ENCODE results near the gene TNFSF15. TPM values are rescaled to one million over a fixed set of nuclear protein-coding genes. Genes with fewer than 3 reads are reported as not detected.

The TNFSF15 gene
- total RNA-seq, 6 experiments from 2014 or later: 0.02 to 0.21 (median 0.05) TPM; not detected in 1

DNA sequence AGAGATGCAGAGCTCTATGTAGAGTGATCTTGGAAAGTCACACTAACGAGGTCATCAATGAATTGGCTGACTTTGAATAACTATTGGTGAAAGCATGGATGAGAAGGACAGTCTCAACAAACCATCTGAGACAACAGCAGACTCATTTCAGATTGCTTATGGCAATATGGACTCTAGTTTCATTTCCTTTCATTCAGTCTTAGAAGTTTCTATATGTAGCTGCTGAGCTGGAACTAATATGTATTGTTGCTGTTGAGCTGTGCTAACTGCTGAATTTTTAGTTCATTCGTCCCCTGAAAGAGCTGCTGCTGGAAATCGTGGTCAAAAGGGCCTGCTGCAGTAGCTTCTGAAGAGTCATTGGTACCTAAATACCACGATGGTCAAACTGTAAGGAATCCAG is 31.3 kb downstream of the TNFSF15 start:
- Mint-ChIP-seq H3K27ac (no peak overlapping the region), H3K4me1 (ENCODE audit: low read depth) (no peaks in the 10 kb centered on the region; the same call in 1 of the 2 replicates), H3K27me3 (ENCODE audit: insufficient read depth) (peaks cover 23% of the 10 kb centered on the region), H3K36me3 (ENCODE audit: low read depth) (no peaks in the 10 kb centered on the region), H3K9me3 (no peaks in the 10 kb centered on the region), H3K4me3 (no peak overlapping the region)
- TF ChIP-seq CTCF (IDR thresholded peaks at IDR 0.05): no peak
- no peak for DNase-seq

GRCh38 chr9:114771889-114772288 is 34.0 kb downstream of the TNFSF15 start:
- peaks cover 5% of the 10 kb centered on the region for H3K27me3 Mint-ChIP-seq (ENCODE audit: insufficient read depth)
- no peaks in the 10 kb centered on the region; the same call in 1 of the 2 replicates for H3K4me1 Mint-ChIP-seq (ENCODE audit: low read depth)
- no peak overlapping the region for H3K27ac Mint-ChIP-seq
- no peak for TF ChIP-seq CTCF (IDR thresholded peaks at IDR 0.05)
- no peaks in the 10 kb centered on the region for H3K9me3 Mint-ChIP-seq
- no peak for DNase-seq
- H3K4me3 Mint-ChIP-seq: no peak overlapping the region
- no peaks in the 10 kb centered on the region for H3K36me3 Mint-ChIP-seq (ENCODE audit: low read depth)

GRCh38 chr9:114770991-114771390 is 34.8 kb downstream of the TNFSF15 start:
- DNase-seq: no peak
- no peak for TF ChIP-seq CTCF (IDR thresholded peaks at IDR 0.05)
- Mint-ChIP-seq H3K9me3 (no peaks in the 10 kb centered on the region), H3K4me1 (ENCODE audit: low read depth) (no peaks in the 10 kb centered on the region; the same call in 1 of the 2 replicates), H3K27me3 (ENCODE audit: insufficient read depth) (peaks cover 6% of the 10 kb centered on the region), H3K4me3 (no peak overlapping the region), H3K27ac (no peak overlapping the region), H3K36me3 (ENCODE audit: low read depth) (no peaks in the 10 kb centered on the region)

DNA sequence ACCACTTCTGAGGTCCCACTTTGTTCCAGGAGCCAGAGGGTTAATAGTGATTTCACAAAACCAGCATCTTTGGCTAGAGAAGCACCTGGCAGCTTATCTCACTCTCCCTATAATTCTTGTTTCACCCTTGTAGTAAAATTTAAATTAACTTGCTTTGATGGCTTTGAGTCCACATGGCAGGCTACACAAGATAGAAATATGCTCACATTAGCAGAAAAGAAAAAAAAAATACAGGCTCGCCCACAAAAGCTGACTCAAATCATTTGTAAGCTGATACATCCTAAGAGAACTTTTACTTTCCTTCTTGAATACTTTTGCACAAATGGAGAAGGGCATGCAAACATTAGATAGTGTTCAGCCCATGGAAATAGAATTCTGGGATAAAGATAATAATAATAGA is 36.2 kb downstream of the TNFSF15 start:
- no peak overlapping the region for H3K27ac Mint-ChIP-seq
- H3K4me3 Mint-ChIP-seq: no peak overlapping the region
- peaks cover 11% of the 10 kb centered on the region for H3K27me3 Mint-ChIP-seq (ENCODE audit: insufficient read depth)

DNA sequence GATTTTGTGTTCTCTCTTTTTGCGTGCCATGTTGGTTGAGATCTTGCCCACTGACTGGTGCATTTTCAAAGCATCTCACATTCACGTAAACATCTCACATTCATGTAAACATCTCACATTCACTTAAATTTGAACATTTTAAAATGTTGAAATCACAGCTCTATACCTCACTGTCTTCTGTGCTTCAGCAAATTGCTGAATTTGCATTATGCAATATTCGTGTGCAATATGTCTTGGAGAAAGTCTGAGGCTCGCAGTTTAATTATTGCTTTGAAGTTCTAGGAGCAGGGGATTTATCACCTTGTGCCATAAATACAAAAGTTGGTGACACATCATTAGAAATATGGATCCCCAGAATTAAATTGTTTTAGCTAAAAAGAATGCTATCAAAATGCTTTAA is 42.6 kb downstream of the TNFSF15 start:
- H3K27me3 Mint-ChIP-seq (ENCODE audit: insufficient read depth): peaks cover 17% of the 10 kb centered on the region
- no peak overlapping the region for H3K27ac Mint-ChIP-seq
- no peaks in the 10 kb centered on the region for H3K9me3 Mint-ChIP-seq
- no peaks in the 10 kb centered on the region for H3K36me3 Mint-ChIP-seq (ENCODE audit: low read depth)
- H3K4me1 Mint-ChIP-seq (ENCODE audit: low read depth): no peaks in the 10 kb centered on the region
- DNase-seq: no peak
- no peak overlapping the region for H3K4me3 Mint-ChIP-seq
- TF ChIP-seq CTCF (IDR thresholded peaks at IDR 0.05): no peak

More for the DNA sequence above, 36.2 kb downstream of the TNFSF15 start:
- no peaks in the 10 kb centered on the region for H3K4me1 Mint-ChIP-seq (ENCODE audit: low read depth)
- no peak for DNase-seq
- TF ChIP-seq CTCF (IDR thresholded peaks at IDR 0.05): no peak
- no peaks in the 10 kb centered on the region for H3K9me3 Mint-ChIP-seq
- no peaks in the 10 kb centered on the region for H3K36me3 Mint-ChIP-seq (ENCODE audit: low read depth)

GRCh38 chr9:114761523-114761922 is 44.3 kb downstream of the TNFSF15 start:
- H3K27ac Mint-ChIP-seq: no peak overlapping the region
- peaks cover 20% of the 10 kb centered on the region for H3K27me3 Mint-ChIP-seq (ENCODE audit: insufficient read depth)
- H3K9me3 Mint-ChIP-seq: no peaks in the 10 kb centered on the region
- no peak overlapping the region for H3K4me3 Mint-ChIP-seq
- DNase-seq: no peak
- no peaks in the 10 kb centered on the region for H3K36me3 Mint-ChIP-seq (ENCODE audit: low read depth)
- no peak for TF ChIP-seq CTCF (IDR thresholded peaks at IDR 0.05)
- H3K4me1 Mint-ChIP-seq (ENCODE audit: low read depth): no peaks in the 10 kb centered on the region
